GM12872 (cell line): Measurements from ENCODE around the gene CITED4.

Experiments
- TF ChIP-seq, protein P1 (sequence below): IDR thresholded peaks from 3 replicates; pipeline ENCODE4 v1.5.1; 2011; ENCODE audit warnings: low read depth, mild to moderate bottlenecking, low read length, moderate library complexity; ENCODE audit not compliant: insufficient read depth

The CITED4 gene

DNA sequence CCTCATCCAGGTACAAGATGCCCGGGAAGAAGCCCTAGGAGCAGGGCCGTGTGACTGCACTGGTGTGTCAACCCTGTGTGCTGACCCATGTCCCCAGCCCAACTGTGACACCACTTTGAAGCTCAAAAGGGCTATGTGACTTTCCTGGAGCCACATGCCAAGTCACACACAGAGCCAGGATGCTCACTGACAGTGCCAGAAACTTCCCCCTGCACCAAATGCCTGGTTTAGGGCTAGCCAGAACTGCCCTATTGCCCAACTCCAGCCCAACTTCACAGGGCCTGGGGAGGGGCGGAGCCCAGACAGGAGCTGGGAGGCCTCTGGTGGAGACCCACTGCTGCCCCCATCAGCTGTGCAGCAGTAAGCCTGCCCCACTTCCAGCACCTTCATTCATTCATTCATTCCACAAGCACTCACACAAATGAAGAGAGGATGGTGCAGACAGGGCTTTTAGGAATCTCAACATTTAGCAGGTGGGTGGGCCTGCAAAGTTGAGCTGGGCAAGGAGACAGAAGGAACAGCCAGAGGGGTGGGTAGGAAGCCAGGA, 41.8 kb downstream of the CITED4 start:
- TF ChIP-seq, protein P1, sequence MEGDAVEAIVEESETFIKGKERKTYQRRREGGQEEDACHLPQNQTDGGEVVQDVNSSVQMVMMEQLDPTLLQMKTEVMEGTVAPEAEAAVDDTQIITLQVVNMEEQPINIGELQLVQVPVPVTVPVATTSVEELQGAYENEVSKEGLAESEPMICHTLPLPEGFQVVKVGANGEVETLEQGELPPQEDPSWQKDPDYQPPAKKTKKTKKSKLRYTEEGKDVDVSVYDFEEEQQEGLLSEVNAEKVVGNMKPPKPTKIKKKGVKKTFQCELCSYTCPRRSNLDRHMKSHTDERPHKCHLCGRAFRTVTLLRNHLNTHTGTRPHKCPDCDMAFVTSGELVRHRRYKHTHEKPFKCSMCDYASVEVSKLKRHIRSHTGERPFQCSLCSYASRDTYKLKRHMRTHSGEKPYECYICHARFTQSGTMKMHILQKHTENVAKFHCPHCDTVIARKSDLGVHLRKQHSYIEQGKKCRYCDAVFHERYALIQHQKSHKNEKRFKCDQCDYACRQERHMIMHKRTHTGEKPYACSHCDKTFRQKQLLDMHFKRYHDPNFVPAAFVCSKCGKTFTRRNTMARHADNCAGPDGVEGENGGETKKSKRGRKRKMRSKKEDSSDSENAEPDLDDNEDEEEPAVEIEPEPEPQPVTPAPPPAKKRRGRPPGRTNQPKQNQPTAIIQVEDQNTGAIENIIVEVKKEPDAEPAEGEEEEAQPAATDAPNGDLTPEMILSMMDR = no peak

DNA sequence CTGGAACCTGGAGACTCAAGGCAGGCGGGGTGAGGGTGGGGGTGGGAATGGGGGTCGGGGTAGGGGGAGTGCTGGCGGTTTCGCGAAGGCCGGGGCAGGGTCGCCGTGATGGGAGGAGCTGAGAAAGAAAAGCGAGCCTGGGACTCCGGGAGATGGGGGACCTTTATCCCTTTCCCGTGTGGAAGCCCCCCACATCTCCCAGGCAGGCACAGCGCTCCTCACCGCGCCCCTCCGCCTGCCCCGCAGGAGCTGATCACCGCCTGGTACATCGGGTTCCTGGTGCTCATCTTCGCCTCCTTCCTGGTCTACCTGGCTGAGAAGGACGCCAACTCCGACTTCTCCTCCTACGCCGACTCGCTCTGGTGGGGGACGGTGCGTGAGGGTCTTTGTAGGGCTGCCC, 43.1 kb downstream of the CITED4 start:
- TF ChIP-seq, protein P1 = no peak

DNA sequence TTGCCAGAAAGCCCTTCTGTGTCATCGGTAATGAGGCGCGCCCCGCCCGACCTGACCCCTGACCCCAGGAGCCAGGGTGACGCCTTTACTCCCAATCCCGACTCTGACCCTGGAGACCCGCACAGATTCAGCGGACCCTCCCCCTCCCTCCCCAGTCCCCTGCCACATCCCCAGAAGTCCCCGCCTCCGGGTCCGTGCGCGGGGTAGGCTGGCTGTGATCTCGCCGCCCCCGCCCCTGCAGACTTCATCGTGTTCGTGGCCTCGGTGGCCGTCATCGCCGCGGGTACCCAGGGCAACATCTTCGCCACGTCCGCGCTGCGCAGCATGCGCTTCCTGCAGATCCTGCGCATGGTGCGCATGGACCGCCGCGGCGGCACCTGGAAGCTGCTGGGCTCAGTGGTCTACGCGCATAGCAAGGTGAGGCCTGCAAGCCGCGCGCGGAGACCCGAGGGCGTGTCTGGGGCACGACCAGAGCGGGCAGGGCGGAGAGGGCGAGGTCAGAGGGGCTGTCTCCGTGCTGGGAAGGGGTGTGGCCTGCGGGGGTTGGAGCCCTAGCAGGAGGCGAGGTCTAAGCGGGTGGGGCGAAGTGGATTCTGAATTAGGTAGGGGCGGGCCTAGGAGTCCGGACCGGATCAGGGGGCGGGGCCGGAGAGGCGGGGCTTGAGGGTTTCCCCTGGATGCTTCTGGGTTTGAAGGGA, 43.8 kb downstream of the CITED4 start:
- TF ChIP-seq, protein P1 = no peak

DNA sequence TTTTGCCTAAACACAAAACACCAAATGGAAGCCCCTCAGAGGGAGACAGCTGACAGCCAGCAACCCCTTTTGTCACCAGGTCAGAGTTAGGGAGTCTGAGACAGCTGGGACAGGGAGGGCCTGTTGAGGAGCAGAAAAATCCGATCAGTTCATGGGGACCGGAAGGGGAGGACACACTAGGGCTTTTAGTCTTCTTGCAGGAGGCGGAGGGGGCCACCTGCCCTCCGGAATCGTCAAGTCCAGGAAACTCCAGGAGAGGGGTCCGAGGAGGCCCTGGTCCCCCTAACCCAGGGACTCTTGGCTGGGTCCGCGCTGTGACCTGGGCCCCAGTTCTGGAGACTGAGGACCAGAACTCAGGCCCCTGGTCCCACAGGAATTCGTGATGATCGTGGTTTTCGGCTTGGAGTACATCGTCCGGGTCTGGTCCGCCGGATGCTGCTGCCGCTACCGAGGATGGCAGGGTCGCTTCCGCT, 44.3 kb downstream of the CITED4 start:
- TF ChIP-seq, protein P1 = no peak

DNA sequence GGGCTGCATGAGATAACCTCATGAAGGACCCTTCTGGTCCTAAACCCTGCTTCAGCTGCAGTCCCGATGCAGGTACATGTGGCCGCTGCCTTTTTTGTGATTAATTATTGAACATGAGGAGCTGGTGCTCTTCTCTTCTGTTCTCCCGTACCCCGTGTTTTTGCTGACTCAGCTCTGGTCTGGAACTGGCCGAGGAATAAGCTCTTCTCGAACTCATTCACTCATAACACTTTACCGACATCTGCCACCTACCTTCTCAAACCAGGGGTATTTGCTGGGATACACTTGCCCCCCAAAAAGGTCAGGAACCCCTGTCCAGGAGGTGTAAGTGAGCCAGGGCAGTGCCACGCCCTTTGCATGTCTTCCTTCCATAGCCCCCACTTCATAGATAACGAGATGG, 46.7 kb downstream of the CITED4 start:
- TF ChIP-seq, protein P1 = no peak
